ENCODE measurements around the gene ARHGAP31. TPM values are rescaled to one million over a fixed set of nuclear protein-coding genes. Genes with fewer than 3 reads are reported as not detected.

The ARHGAP31 gene
- total RNA-seq, result 10 to 100 TPM; 23.6 to 38.0 (median 29.1) TPM
- 1 to 10 TPM; 2.0 to 5.2 (median 2.3) TPM for polyA plus RNA-seq
- long read RNA-seq, donor 1, full-length matches to known transcripts, result 3 of 8 reads
- long read RNA-seq, donor 1, partial matches to known transcripts, result 5 of 8 reads
- long read RNA-seq, donor 1, other reads (novel, unspliced or antisense), result 0 of 8 reads
- long read RNA-seq, donor 2, full-length matches to known transcripts, result 2 of 2 reads
- long read RNA-seq, donor 2, partial matches to known transcripts, result 0 of 2 reads
- long read RNA-seq, donor 2, other reads (novel, unspliced or antisense), result 0 of 2 reads

- H3K9me3 ChIP-seq, result no peaks in the 10 kb centered on the region
- H3K36me3 ChIP-seq, result peaks cover 0 to 9% (median 0%) of the 10 kb centered on the region in 6 donors
- peak; percentile 94 for DNase-seq
- TF ChIP-seq POLR2A (IDR thresholded peaks at IDR 0.05) (peak in 1 of 3 donors; percentile 32), CTCF (IDR thresholded peaks at IDR 0.05 in 8 of 11, conservative IDR thresholded peaks at IDR 0.05 in 3 of 11) (no peak), POLR2AphosphoS5 (IDR thresholded peaks at IDR 0.05) (peak; percentile 72 to 85 (median 76))
- WGBS, 5 donors, result 0 to 1% (median 0%) methylated on average over 50 to 55 of the region's 55 CpGs
- no peaks in the 10 kb centered on the region for H3K27me3 ChIP-seq (replicated peaks in 1 of 7)
- H3K4me1 ChIP-seq, result peaks cover 21 to 68% (median 51%) of the 10 kb centered on the region in 6 donors
- H3K27ac ChIP-seq, result peak within 1 kb of the TSS; percentile 73 to 97 (median 93)
- intact Hi-C loops (cut with DNase I; ENCODE audit: low total_unique reads), result no loop called here
- H3K4me3 ChIP-seq, result peak within 1 kb of the TSS; percentile 64 to 80 (median 76)
These were observed at the start of gene ARHGAP31 for GRCh38 chr3:119293871-119294695. TSS of gene ARHGAP31 (plus strand) at chr3:119294383. CDS start at chr3:119294905, 522 bp downstream.

GRCh38 chr3:119245778-119246177, 48.4 kb upstream of the ARHGAP31 start:
- Histone ChIP-seq H3K36me3 (no peaks in the 10 kb centered on the region), H3K27me3 (replicated peaks in 1 of 7) (no peaks in the 10 kb centered on the region), H3K4me3 (no peak overlapping the region), H3K27ac (no peak overlapping the region), H3K9me3 (peaks cover 3 to 26% (median 20%) of the 10 kb centered on the region in 8 donors), H3K4me1 (peaks cover 7 to 10% (median 9%) of the 10 kb centered on the region in 6 donors)
- WGBS, 5 donors, result 56 to 90% (median 69%) methylated on average over 2 of the region's 2 CpGs
- TF ChIP-seq POLR2AphosphoS5 (IDR thresholded peaks at IDR 0.05) (peak in 1 of 3 donors; percentile 66), POLR2A (IDR thresholded peaks at IDR 0.05) (no peak), CTCF (IDR thresholded peaks at IDR 0.05 in 8 of 11, conservative IDR thresholded peaks at IDR 0.05 in 3 of 11) (no peak)
- intact Hi-C loops (cut with DNase I; ENCODE audit: low total_unique reads), result no loop called here
- no peak for DNase-seq

- peaks cover 0 to 3% (median 0%) of the 10 kb centered on the region in 8 donors for H3K9me3 ChIP-seq
- H3K27ac ChIP-seq, result no peak overlapping the region
- H3K27me3 ChIP-seq (replicated peaks in 1 of 7), result no peaks in the 10 kb centered on the region
- 90 to 99% (median 95%) methylated on average over 2 of the region's 2 CpGs for whole genome bisulfite sequencing, 5 donors
- intact Hi-C loops (cut with DNase I; ENCODE audit: low total_unique reads), result no loop called here
- no peak overlapping the region for H3K4me3 ChIP-seq
- TF ChIP-seq POLR2A (IDR thresholded peaks at IDR 0.05) (no peak), POLR2AphosphoS5 (IDR thresholded peaks at IDR 0.05) (no peak), CTCF (IDR thresholded peaks at IDR 0.05 in 8 of 11, conservative IDR thresholded peaks at IDR 0.05 in 3 of 11) (no peak)
- H3K36me3 ChIP-seq, result no peaks in the 10 kb centered on the region
- DNase-seq, result no peak
- peaks cover 0 to 20% (median 14%) of the 10 kb centered on the region in 6 donors for H3K4me1 ChIP-seq
These were observed 39.0 kb upstream of the ARHGAP31 start for GRCh38 chr3:119255214-119255613.

- H3K36me3 ChIP-seq, result no peaks in the 10 kb centered on the region
- no peak for DNase-seq
- H3K4me3 ChIP-seq, result no peak overlapping the region
- 87 to 98% (median 89%) methylated on average over 2 of the region's 2 CpGs for WGBS, 5 donors
- H3K27ac ChIP-seq, result no peak overlapping the region
- H3K9me3 ChIP-seq, result peaks cover 0 to 3% (median 0%) of the 10 kb centered on the region in 8 donors
- no peaks in the 10 kb centered on the region for H3K27me3 ChIP-seq (replicated peaks in 1 of 7)
- intact Hi-C loops (cut with DNase I; ENCODE audit: low total_unique reads), result no loop called here
- peaks cover 0 to 20% (median 14%) of the 10 kb centered on the region in 6 donors for H3K4me1 ChIP-seq
- no peak for TF ChIP-seq POLR2A (IDR thresholded peaks at IDR 0.05)
- no peak for TF ChIP-seq CTCF (IDR thresholded peaks at IDR 0.05 in 8 of 11, conservative IDR thresholded peaks at IDR 0.05 in 3 of 11)
- TF ChIP-seq POLR2AphosphoS5 (IDR thresholded peaks at IDR 0.05), result no peak
These were observed 37.1 kb upstream of the ARHGAP31 start for GRCh38 chr3:119257111-119257510.
